Transverse colon (tissue), 4 donors: ENCODE results near the gene FXYD6. TPM values are rescaled to one million over a fixed set of nuclear protein-coding genes. Genes with fewer than 3 reads are reported as not detected.

Experiments
- DNase-seq: peaks from one replicate; pipeline ENCODE4 v3.0.0-alpha.2; 2019
- H3K27ac ChIP-seq, 4 donors: fragments of 200-600 bp; sonication (generic); 2 replicates each; pipeline ENCODE4 v1.5.1; 2016 to 2018; ENCODE audit warnings: inconsistent platforms in 4 of 4
- H3K27me3 ChIP-seq: fragments of 200-600 bp; sonication (generic); 2 replicates; pipeline ENCODE4 v1.5.1; 2017; ENCODE audit warnings: inconsistent platforms
- H3K36me3 ChIP-seq, 4 donors: fragments of 200-600 bp; sonication (generic); 2 replicates each; pipeline ENCODE4 v1.5.1; 2017 to 2019; ENCODE audit warnings: inconsistent platforms in 4 of 4
- H3K4me1 ChIP-seq, 4 donors: fragments of 200-600 bp; sonication (generic); 2 replicates each; pipeline ENCODE4 v1.5.1; 2017 to 2020; ENCODE audit warnings: inconsistent platforms in 4 of 4
- H3K4me3 ChIP-seq, 4 donors: fragments of 200-600 bp; sonication (generic); 1 replicate in 1 of 4; 2 replicates in 3 of 4; pipeline versions ENCODE4 v1.5.1 to v1.6.1; 2017 to 2019; ENCODE audit warnings: inconsistent platforms in 4 of 4
- H3K9me3 ChIP-seq, 2 donors: fragments of 200-600 bp; sonication (generic); 2 replicates each; pipeline ENCODE4 v1.5.1; 2017 to 2019; ENCODE audit warnings: inconsistent platforms in 2 of 2
- EP300 ChIP-seq: sonication (generic); formaldehyde crosslinking; IDR thresholded peaks from one replicate; pipeline ENCODE4 v1.6.1; 2017; ENCODE audit warnings: antibody characterized with exemption, low read depth
- POLR2A ChIP-seq: fragments of 450-650 bp; IDR thresholded peaks from one replicate; pipeline ENCODE4 v1.6.1; 2016; ENCODE audit warnings: antibody characterized with exemption, mild to moderate bottlenecking, moderate library complexity
- POLR2AphosphoS5 ChIP-seq, 3 donors: sonication (generic); formaldehyde crosslinking; IDR thresholded peaks; one replicate each; pipeline ENCODE4 v1.6.1; 2016; ENCODE audit warnings: antibody characterized with exemption in 3 of 3
- WGBS, 2 donors: methylation state at CpG; one replicate each; pipeline ENCODE4 v1.1.5; 2018; ENCODE audit warnings: low coverage in 1 of 2; 5-methylcytosine and 5-hydroxymethylcytosine counted together
- in situ Hi-C, 4 donors: fragments of 200-750 bp; cut with MboI; loops; one replicate each; pipeline versions ENCODE4 v1.15.0 to v1.15.1; 2017; ENCODE audit warnings: low sequenced_read_pairs in 3 of 4, low pct_ligation_motif_present in 1 of 4, low pct_unique_long_range_greater_than_20kb in 1 of 4
- intact Hi-C: fragments of 100-400 bp; cut with DNase I; formaldehyde crosslinking; loops from one replicate; pipeline ENCODE4 v1.15.1; 2023; ENCODE audit warnings: low total_unique reads
- total RNA-seq, 4 donors: library from RNA; depleted of rRNA; stranded (reverse); fragments of >200 nt; gene quantifications; one replicate each; pipeline ENCODE4 v1.1.0, GENCODE V29; 2016
- TF ChIP-seq, protein P1 (sequence below), 5 experiments: fragments of 200-600 bp in 3 of 5; fragments of 450-650 bp in 2 of 5; sonication (generic) in 3 of 5; IDR thresholded peaks; 1 replicate in 2 of 5; 2 replicates in 3 of 5; pipeline ENCODE4 v1.5.1; 2016 to 2017; ENCODE audit warnings: antibody characterized with exemption in 5 of 5, inconsistent platforms in 3 of 5, mild to moderate bottlenecking in 2 of 5, moderate library complexity in 1 of 5

Gene FXYD6
- total RNA-seq, 4 donors from 2014 or later = 29.2 to 62.5 (median 46.0) TPM

DNA sequence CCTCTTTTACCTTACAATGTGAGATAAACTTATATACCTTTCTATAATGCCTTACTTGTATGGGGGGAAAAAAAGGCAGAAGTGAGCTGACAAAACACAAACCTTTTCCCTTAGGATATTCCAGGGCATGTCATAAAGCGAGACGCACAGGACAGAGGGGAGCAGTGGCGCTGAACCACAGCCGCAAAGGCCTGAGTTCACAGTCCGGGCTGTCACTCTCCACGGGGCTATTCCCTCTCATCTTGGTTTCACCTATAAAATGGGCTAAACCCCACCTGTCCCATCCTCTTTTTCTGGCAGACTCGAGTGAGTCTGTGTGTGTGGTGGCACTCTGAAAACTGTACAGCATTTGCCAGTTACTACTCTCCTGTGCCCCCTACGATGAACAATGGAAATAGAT is 37.6 kb downstream of the FXYD6 start:
- H3K27me3 ChIP-seq = no peaks in the 10 kb centered on the region
- no peak overlapping the region for H3K4me3 ChIP-seq
- WGBS, 2 donors = 67 to 78% methylated on average over 5 to 8 of the region's 8 CpGs
- peaks cover 0 to 8% (median 0%) of the 10 kb centered on the region in 4 donors for H3K4me1 ChIP-seq
- in situ Hi-C loops (no loop called here), intact Hi-C loops (no loop called here)
- no peak overlapping the region for H3K27ac ChIP-seq
- TF ChIP-seq POLR2AphosphoS5 (IDR thresholded peaks at IDR 0.05) (no peak), POLR2A (no peak), EP300 (no peak)
- TF ChIP-seq, protein P1, sequence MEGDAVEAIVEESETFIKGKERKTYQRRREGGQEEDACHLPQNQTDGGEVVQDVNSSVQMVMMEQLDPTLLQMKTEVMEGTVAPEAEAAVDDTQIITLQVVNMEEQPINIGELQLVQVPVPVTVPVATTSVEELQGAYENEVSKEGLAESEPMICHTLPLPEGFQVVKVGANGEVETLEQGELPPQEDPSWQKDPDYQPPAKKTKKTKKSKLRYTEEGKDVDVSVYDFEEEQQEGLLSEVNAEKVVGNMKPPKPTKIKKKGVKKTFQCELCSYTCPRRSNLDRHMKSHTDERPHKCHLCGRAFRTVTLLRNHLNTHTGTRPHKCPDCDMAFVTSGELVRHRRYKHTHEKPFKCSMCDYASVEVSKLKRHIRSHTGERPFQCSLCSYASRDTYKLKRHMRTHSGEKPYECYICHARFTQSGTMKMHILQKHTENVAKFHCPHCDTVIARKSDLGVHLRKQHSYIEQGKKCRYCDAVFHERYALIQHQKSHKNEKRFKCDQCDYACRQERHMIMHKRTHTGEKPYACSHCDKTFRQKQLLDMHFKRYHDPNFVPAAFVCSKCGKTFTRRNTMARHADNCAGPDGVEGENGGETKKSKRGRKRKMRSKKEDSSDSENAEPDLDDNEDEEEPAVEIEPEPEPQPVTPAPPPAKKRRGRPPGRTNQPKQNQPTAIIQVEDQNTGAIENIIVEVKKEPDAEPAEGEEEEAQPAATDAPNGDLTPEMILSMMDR (IDR thresholded peaks at IDR 0.05) = no peak
- H3K36me3 ChIP-seq = no peaks in the 10 kb centered on the region
- no peak for DNase-seq
- no peaks in the 10 kb centered on the region for H3K9me3 ChIP-seq

DNA sequence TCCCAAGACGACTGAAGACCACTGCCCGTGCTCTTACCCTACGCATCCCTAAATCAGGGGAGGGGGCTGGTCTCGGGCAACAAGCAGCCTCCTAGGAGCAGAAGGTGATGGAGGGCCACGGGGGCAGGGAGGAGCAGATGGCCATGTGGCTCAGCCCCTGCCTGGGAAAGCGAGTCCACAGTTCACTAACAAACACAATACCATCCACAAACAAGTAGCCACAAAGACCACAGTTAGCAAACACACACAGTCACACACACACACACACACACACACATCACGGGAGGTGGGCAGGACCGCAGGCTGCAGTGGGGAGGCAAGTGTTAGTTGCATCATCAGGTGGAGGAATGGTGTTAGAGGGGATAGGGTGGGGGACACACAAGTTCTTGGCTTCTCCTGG is 38.7 kb downstream of the FXYD6 start:
- Histone ChIP-seq H3K27ac (no peak overlapping the region), H3K4me3 (no peak overlapping the region), H3K9me3 (no peaks in the 10 kb centered on the region), H3K36me3 (no peaks in the 10 kb centered on the region), H3K27me3 (no peaks in the 10 kb centered on the region), H3K4me1 (peaks cover 0 to 15% (median 3%) of the 10 kb centered on the region in 4 donors)
- 45 to 72% methylated on average over 4 to 8 of the region's 8 CpGs for WGBS, 2 donors
- peak; percentile 5 for DNase-seq
- in situ Hi-C loops = no loop called here
- TF ChIP-seq POLR2AphosphoS5 (IDR thresholded peaks at IDR 0.05) (no peak), POLR2A (no peak), EP300 (no peak)
- TF ChIP-seq, protein P1 (IDR thresholded peaks at IDR 0.05) = no peak
- intact Hi-C loops = no loop called here

DNA sequence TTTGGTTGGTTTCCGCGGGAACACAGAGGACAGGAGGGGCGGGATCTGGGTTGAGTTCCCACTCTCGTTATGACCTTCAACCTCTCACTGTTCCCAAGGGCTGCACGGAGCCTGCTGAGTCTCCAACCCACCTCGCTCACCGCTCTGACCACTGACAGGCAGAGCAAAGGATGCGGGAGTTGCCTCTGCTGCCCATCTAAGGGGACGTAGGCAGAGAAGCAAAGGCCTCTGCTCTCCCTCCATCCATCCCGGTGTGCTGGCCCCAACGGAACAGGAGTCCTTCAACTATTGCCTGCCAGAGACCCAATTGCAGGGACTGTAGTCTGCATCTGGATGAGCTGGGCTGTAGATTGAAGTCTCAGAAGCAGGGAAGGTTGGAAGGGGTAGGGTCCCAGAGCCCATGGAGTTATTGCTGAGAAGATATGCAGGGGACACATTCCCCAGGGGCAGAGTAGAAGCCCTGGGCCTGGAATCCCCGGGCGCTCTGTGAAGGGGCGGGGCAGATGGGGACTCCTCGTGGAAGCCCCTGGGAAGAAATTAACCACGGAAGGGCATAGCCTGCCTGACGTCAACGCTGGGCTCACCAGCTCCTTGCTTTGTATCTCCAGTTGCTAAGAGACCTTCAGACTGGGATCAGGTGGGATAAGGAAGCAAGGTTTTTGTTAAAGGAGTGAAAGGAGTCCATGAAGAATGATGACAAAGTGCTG is 39.2 kb downstream of the FXYD6 start:
- Histone ChIP-seq H3K27me3 (no peaks in the 10 kb centered on the region), H3K27ac (peak overlapping the region in 1 of 4 donors; percentile 4), H3K4me1 (peaks cover 0 to 15% (median 3%) of the 10 kb centered on the region in 4 donors), H3K4me3 (no peak overlapping the region), H3K36me3 (no peaks in the 10 kb centered on the region), H3K9me3 (no peaks in the 10 kb centered on the region)
- intact Hi-C loops = no loop called here
- WGBS, 2 donors = 74% methylated on average over 18 of the region's 18 CpGs; no CpG with 5 or more reads in 1 of the 2 donors
- TF ChIP-seq POLR2AphosphoS5 (IDR thresholded peaks at IDR 0.05) (no peak), POLR2A (no peak), EP300 (no peak)
- TF ChIP-seq, protein P1 (IDR thresholded peaks at IDR 0.05) = no peak
- in situ Hi-C loops = no loop called here
- peak; percentile 6 for DNase-seq

DNA sequence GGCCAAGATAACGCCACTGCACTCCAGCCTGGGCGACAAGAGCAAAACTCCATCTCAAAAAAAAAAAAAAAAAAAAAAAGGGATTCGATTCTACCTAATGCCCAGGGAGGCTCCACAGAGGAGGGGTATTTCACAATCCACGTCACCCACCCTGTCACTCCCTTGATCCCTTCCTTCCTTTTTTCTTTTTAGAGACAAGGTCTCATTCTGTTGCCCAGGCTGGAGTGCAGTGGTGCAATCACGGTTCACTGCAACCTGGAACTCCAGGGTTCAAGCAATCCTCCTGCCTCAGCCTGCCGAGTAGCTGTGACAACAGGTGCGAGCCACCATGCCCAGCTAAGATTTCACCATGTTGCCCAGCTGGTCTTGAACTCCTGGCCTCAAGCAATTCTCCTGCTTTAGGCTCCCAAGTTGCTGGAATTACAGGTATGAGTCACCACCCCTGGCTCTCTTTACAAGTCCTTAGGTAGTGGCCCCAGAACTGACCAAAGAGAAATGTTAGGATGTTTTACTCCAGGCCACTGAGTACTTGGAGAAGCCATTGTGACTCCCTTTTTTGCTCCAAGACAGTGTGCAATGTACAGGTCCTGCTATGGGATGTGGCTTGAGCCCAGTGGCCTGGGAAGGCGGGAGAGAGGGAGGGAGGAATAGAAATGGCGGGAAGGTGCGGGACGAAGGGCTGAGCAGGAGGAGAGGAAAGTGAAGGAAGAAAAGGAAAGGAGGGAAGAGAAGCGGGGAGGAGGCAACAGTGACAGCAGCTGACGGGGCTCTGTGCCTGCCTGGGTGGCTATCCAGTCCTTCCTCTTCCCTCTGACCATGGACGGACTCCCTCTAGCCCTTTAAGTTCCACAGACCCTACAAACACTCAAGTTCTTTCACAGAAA is 40.1 kb downstream of the FXYD6 start:
- H3K4me1 ChIP-seq = peaks cover 0 to 15% (median 3%) of the 10 kb centered on the region in 4 donors
- TF ChIP-seq POLR2A = no peak
- no peak for TF ChIP-seq POLR2AphosphoS5 (IDR thresholded peaks at IDR 0.05)
- TF ChIP-seq EP300 = no peak
- intact Hi-C loops (no loop called here), in situ Hi-C loops (no loop called here)
- no peaks in the 10 kb centered on the region for H3K36me3 ChIP-seq
- 78 to 85% methylated on average over 7 to 14 of the region's 14 CpGs for WGBS, 2 donors
- peak; percentile 4 for DNase-seq
- H3K27me3 ChIP-seq = no peaks in the 10 kb centered on the region
- H3K27ac ChIP-seq = peak overlapping the region in 1 of 4 donors; percentile 4
- no peak overlapping the region for H3K4me3 ChIP-seq
- H3K9me3 ChIP-seq = no peaks in the 10 kb centered on the region
